H1 (cell line): ENCODE results near the gene STAP2. TPM values are rescaled to one million over a fixed set of nuclear protein-coding genes. Genes with fewer than 3 reads are reported as not detected.

Experiments
- CTCF ChIA-PET: fragments of 300-600 bp; sonication (Branson Sonifier 250); formaldehyde crosslinking; loops from one replicate; lab custom pipeline; 2021; ENCODE audit not compliant: partially characterized antibody; lab: Charles Lee
- POLR2A ChIA-PET: fragments of 300-600 bp; sonication (Branson Sonifier 250); formaldehyde crosslinking; loops from one replicate; lab custom pipeline; 2021; ENCODE audit warnings: inconsistent platforms; ENCODE audit not compliant: partially characterized antibody; lab: Charles Lee
- DNase-seq, 2 experiments: peaks; one replicate each; pipeline versions ENCODE4 v3.0.0 to v3.0.0-alpha.2; 2010 to 2022; ENCODE audit warnings: low spot score in 2 of 2, low read depth in 1 of 2, mixed read lengths in 1 of 2
- FAIRE-seq: peaks from 2 replicates; lab custom pipeline; 2011; peaks lifted over from hg19 to GRCh38; lab: Jason Lieb, UNC
- H2AFZ ChIP-seq: 2 replicates; pipeline ENCODE4 v1.8.1; 2012; ENCODE audit warnings: low read length, inconsistent platforms
- H2AK5ac ChIP-seq: 2 replicates; pipeline ENCODE4 v1.6.1; 2013; ENCODE audit warnings: low read depth, low read length
- H2BK120ac ChIP-seq: replicated peaks from 2 replicates; pipeline ENCODE3; 2013; ENCODE audit warnings: low read depth, low read length, inconsistent platforms
- H2BK12ac ChIP-seq: 2 replicates; pipeline ENCODE4 v1.6.1; 2013; ENCODE audit warnings: low read depth, low read length
- H2BK15ac ChIP-seq: 2 replicates; pipeline ENCODE4 v1.6.1; 2013; ENCODE audit warnings: low read length
- H2BK20ac ChIP-seq: 2 replicates; pipeline ENCODE4 v1.6.1; 2013; ENCODE audit warnings: low read length
- H2BK5ac ChIP-seq: 2 replicates; pipeline ENCODE4 v1.6.1; 2013; ENCODE audit warnings: low read depth, low read length
- H3K14ac ChIP-seq: 2 replicates; pipeline ENCODE4 v1.6.1; 2013; ENCODE audit warnings: inconsistent platforms; ENCODE audit not compliant: insufficient read length
- H3K18ac ChIP-seq: 2 replicates; pipeline ENCODE4 v1.6.1; 2013; ENCODE audit warnings: low read length; ENCODE audit errors: extremely low read depth
- H3K23ac ChIP-seq: 2 replicates; pipeline ENCODE4 v1.6.1; 2013; ENCODE audit warnings: inconsistent platforms; ENCODE audit not compliant: insufficient read length
- H3K23me2 ChIP-seq: 2 replicates; pipeline ENCODE4 v1.6.1; 2013; ENCODE audit warnings: low read depth, low read length
- H3K27ac ChIP-seq: 2 replicates; pipeline ENCODE4 v1.6.1; 2011; ENCODE audit warnings: low read depth, low read length, inconsistent platforms
- H3K27me3 ChIP-seq, 4 experiments: replicated peaks in 1 of 4; 1 replicate in 1 of 4; 2 replicates in 3 of 4; pipeline versions ENCODE4 v1.6.1 to v1.8.1; 2011 to 2013; ENCODE audit warnings: low read length in 3 of 4, mild to moderate bottlenecking in 3 of 4, inconsistent platforms in 2 of 4, mixed read lengths in 2 of 4, moderate library complexity in 1 of 4; ENCODE audit not compliant: control insufficient read depth in 3 of 4, insufficient read depth in 3 of 4; ENCODE audit errors: extremely low read depth in 1 of 4
- H3K36me3 ChIP-seq, 4 experiments: 2 replicates each; pipeline versions ENCODE4 v1.6.1 to v1.8.1; 2011 to 2013; ENCODE audit warnings: mild to moderate bottlenecking in 4 of 4, low read length in 3 of 4, moderate library complexity in 2 of 4, control low read depth in 1 of 4, inconsistent platforms in 1 of 4; ENCODE audit not compliant: insufficient read depth in 4 of 4, control insufficient read depth in 2 of 4
- H3K4ac ChIP-seq: replicated peaks from 2 replicates; pipeline ENCODE3; 2013; ENCODE audit warnings: low read length, low read depth, mixed read lengths, inconsistent platforms; ENCODE audit not compliant: insufficient read length
- H3K4me1 ChIP-seq, 4 experiments: replicated peaks in 1 of 4; 1 replicate in 1 of 4; 2 replicates in 3 of 4; pipeline versions ENCODE4 v1.6.1 to v1.8.1; 2011 to 2013; ENCODE audit warnings: low read length in 3 of 4, inconsistent platforms in 2 of 4, mixed read lengths in 1 of 4; ENCODE audit not compliant: insufficient read depth in 4 of 4, control insufficient read depth in 3 of 4
- H3K4me2 ChIP-seq, 2 experiments: 2 replicates each; pipeline versions ENCODE4 v1.6.1 to v1.8.1; 2011 to 2013; ENCODE audit warnings: low read depth in 2 of 2, low read length in 2 of 2, control low read depth in 1 of 2, inconsistent platforms in 1 of 2, mild to moderate bottlenecking in 1 of 2; ENCODE audit not compliant: insufficient read depth in 1 of 2
- H3K4me3 ChIP-seq, 4 experiments: fragments of 200-600, 300-600 bp in 1 of 4; sonication (generic), shearing (Covaris generic), sonication (Bioruptor Twin) in 1 of 4; 2 replicates each; pipeline versions ENCODE4 v1.5.1 to v1.8.1; 2011 to 2016; ENCODE audit warnings: low read length in 4 of 4, low read depth in 3 of 4, control low read depth in 2 of 4, inconsistent platforms in 2 of 4, mild to moderate bottlenecking in 2 of 4, mixed read lengths in 1 of 4, moderate library complexity in 1 of 4; ENCODE audit not compliant: insufficient read depth in 2 of 4; ENCODE audit errors: extremely low read depth in 1 of 4
- H3K56ac ChIP-seq: replicated peaks from 2 replicates; pipeline ENCODE3; 2013; ENCODE audit warnings: low read depth, mild to moderate bottlenecking, mixed read lengths, low read length, inconsistent platforms; ENCODE audit not compliant: insufficient read length
- H3K79me1 ChIP-seq: 2 replicates; pipeline ENCODE4 v1.6.1; 2013; ENCODE audit warnings: low read depth, low read length, control low read depth
- H3K79me2 ChIP-seq, 2 experiments: 2 replicates each; pipeline versions ENCODE4 v1.6.1 to v1.8.1; 2012 to 2013; ENCODE audit warnings: low read length in 2 of 2, mild to moderate bottlenecking in 2 of 2, inconsistent platforms in 1 of 2; ENCODE audit not compliant: insufficient read depth in 2 of 2, control insufficient read depth in 1 of 2
- H3K9ac ChIP-seq, 4 experiments: replicated peaks in 1 of 4; 1 replicate in 1 of 4; 2 replicates in 3 of 4; pipeline versions ENCODE4 v1.6.1 to v1.8.1; 2011 to 2013; ENCODE audit warnings: low read depth in 3 of 4, low read length in 3 of 4, control low read depth in 2 of 4, mild to moderate bottlenecking in 2 of 4, moderate library complexity in 2 of 4, inconsistent platforms in 1 of 4; ENCODE audit errors: extremely low read depth in 1 of 4
- H3K9me3 ChIP-seq, 2 experiments: 2 replicates each; pipeline versions ENCODE4 v1.6.1 to v1.8.1; 2012 to 2013; ENCODE audit warnings: mild to moderate bottlenecking in 2 of 2, moderate library complexity in 2 of 2, control low read depth in 1 of 2, inconsistent platforms in 1 of 2, low read depth in 1 of 2, low read length in 1 of 2, mixed read lengths in 1 of 2; ENCODE audit not compliant: insufficient read depth in 2 of 2
- H4K20me1 ChIP-seq, 2 experiments: replicated peaks in 1 of 2; 2 replicates each; pipeline versions ENCODE3 to v1.8.1; 2011 to 2013; ENCODE audit warnings: inconsistent platforms in 2 of 2, low read length in 2 of 2, mild to moderate bottlenecking in 1 of 2; ENCODE audit not compliant: insufficient read depth in 2 of 2, control insufficient read depth in 1 of 2
- H4K5ac ChIP-seq: 2 replicates; pipeline ENCODE4 v1.6.1; 2013; ENCODE audit warnings: low read length, low read depth, mixed read lengths, inconsistent platforms; ENCODE audit not compliant: insufficient read length
- H4K8ac ChIP-seq: 2 replicates; pipeline ENCODE4 v1.8.0; 2013; ENCODE audit warnings: mild to moderate bottlenecking, moderate library complexity, low read length, inconsistent platforms; ENCODE audit not compliant: insufficient read depth; ENCODE audit errors: extremely low read depth
- H4K91ac ChIP-seq: replicated peaks from 2 replicates; pipeline ENCODE3; 2013; ENCODE audit warnings: low read length, mixed read lengths, inconsistent platforms; ENCODE audit not compliant: insufficient read length
- CBX5 ChIP-seq: fragments of 300-800, 300-1000 bp; sonication (generic); IDR thresholded peaks from 2 replicates; pipeline ENCODE4 v1.7.1; 2016; ENCODE audit warnings: antibody characterized with exemption, low read length, low read depth
- EZH2 ChIP-seq: fragments of 200-600 bp; sonication (generic); IDR thresholded peaks from 2 replicates; pipeline ENCODE4 v1.7.1; 2012; ENCODE audit warnings: low read depth, mild to moderate bottlenecking, moderate library complexity, low read length, inconsistent platforms; ENCODE audit not compliant: severe bottlenecking
- HDAC2 ChIP-seq, 2 experiments: fragments of 300-600 bp in 1 of 2; sonication (generic) in 1 of 2; IDR thresholded peaks; 2 replicates each; pipeline ENCODE4 v1.6.1; 2011 to 2012; ENCODE audit warnings: low read depth in 2 of 2, low read length in 2 of 2, mild to moderate bottlenecking in 2 of 2, moderate library complexity in 2 of 2, borderline replicate concordance in 1 of 2, inconsistent platforms in 1 of 2
- JUN ChIP-seq: IDR thresholded peaks from 2 replicates; pipeline ENCODE4 v1.6.1; 2011; ENCODE audit warnings: low read depth, mild to moderate bottlenecking, improper control_type of control experiment, low read length
- SP2 ChIP-seq: IDR thresholded peaks from 2 replicates; pipeline ENCODE4 v1.6.1; 2012; ENCODE audit warnings: mild to moderate bottlenecking, low read length, inconsistent platforms
- SRF ChIP-seq: IDR thresholded peaks from 2 replicates; pipeline ENCODE4 v1.6.1; 2011; ENCODE audit warnings: mild to moderate bottlenecking, low read depth, low read length, moderate library complexity
- WGBS, 2 experiments: shearing (Covaris generic) in 1 of 2; methylation state at CpG; one replicate each; pipeline versions ENCODE4 v1.1.6 to v1.1.7; 2013 to 2015; ENCODE audit warnings: low lambda C conversion rate in 2 of 2, mixed read lengths in 2 of 2, inconsistent platforms in 1 of 2, low coverage in 1 of 2, missing lambda C conversion rate in 1 of 2; ENCODE audit not compliant: insufficient replicate concordance in 2 of 2, insufficient coverage in 1 of 2, insufficient read length in 1 of 2; ENCODE audit errors: extremely low coverage in 1 of 2, missing lambda C conversion rate in 1 of 2; 5-methylcytosine and 5-hydroxymethylcytosine counted together
- polyA plus RNA-seq, 7 experiments: library from polyadenylated mRNA; depleted of rRNA in 3 of 7; stranded (reverse) in 5 of 7; unstranded in 2 of 7; fragments of >200 nt in 5 of 7; fragments of 200-250 nt in 2 of 7; gene quantifications; 1 replicate in 5 of 7; 2 replicates in 1 of 7; 4 replicates in 1 of 7; pipeline versions ENCODE4 v1.2.1 to v1.2.3, GENCODE V29; 2011 to 2013; ENCODE audit warnings: missing spikeins in 2 of 7, mixed read lengths in 2 of 7
- total RNA-seq: library from RNA; stranded (reverse); fragmentation: NEBNext Ultra II Directional; extraction: Animal tissue kit (Norgen Biotek cat#: 25700); gene quantifications from 2 replicates; pipeline ENCODE4 v1.2.1, GENCODE V29; 2021
- TF ChIP-seq, protein P1 (sequence below): IDR thresholded peaks from 2 replicates; pipeline ENCODE4 v1.6.1; 2012; ENCODE audit warnings: inconsistent platforms
- TF ChIP-seq, protein P2 (sequence below): IDR thresholded peaks from 2 replicates; pipeline ENCODE4 v1.6.1; 2011; ENCODE audit warnings: low read depth, mild to moderate bottlenecking, low read length; ENCODE audit not compliant: insufficient read depth

STAP2 gene
- total and polyA plus RNA-seq, 2 of the 8 experiments (the other 6 are each of a cell fraction or from before 2014, with no cell fraction given), result 15.3 to 37.3 TPM

DNA sequence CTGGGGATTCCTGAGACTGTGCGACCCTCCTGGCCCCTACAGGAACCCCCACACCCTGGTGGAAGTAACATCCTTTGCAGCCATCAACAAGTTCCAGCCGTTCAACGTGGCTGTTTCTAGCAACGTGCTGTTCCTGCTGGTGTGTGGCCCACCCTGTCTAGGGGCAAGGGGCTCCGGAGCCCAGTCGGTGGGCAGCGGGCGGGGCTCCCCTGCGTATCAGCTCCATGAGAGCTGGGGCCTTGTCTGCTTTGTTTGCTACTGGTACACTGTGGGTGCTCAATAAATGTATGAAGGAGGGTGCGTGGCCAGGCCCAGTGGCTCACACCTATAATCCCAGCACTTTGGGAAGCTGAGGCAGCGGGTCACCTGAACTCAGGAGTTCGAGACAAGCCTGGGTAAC, 15.7 kb upstream of the STAP2 start:
- ChIA-PET POLR2A (interaction anchor here (0.6 to 4.5 kb wide), 7 partner anchors 11 to 102 kb away, joined by 3 to 27 read pairs (median 4); partner anchors contain the start of gene MPND), CTCF (interaction anchor here (1.0 to 20.4 kb wide), 7 partner anchors 9 to 214 kb away, joined by 3 to 311 read pairs (median 3); partner anchors contain the start of gene SHD)
- H3K23me2 ChIP-seq, result no peaks in the 10 kb centered on the region
- no peak overlapping the region for H2BK20ac ChIP-seq
- H2BK120ac ChIP-seq, result no peak overlapping the region
- no peak overlapping the region for H3K4ac ChIP-seq
- DNase-seq (no peak), FAIRE-seq (no peak)
- no peak overlapping the region for H2AFZ ChIP-seq
- H3K9ac ChIP-seq, result no peak overlapping the region
- H2AK5ac ChIP-seq, result no peak overlapping the region
- no peak overlapping the region for H3K14ac ChIP-seq
- no peak overlapping the region for H4K91ac ChIP-seq
- no peak overlapping the region for H2BK12ac ChIP-seq
- no peak overlapping the region for H3K4me3 ChIP-seq
- H3K4me1 ChIP-seq, result peaks cover 0 to 2% (median 0%) of the 10 kb centered on the region in 4 experiments; a peak in 1 of 7 replicates
- H4K5ac ChIP-seq, result no peak overlapping the region
- H3K36me3 ChIP-seq, result peaks cover 0 to 20% (median 8%) of the 10 kb centered on the region in 4 experiments; a peak in 5 of 8 replicates
- no peak overlapping the region for H3K18ac ChIP-seq
- no peak overlapping the region for H3K23ac ChIP-seq
- no peak overlapping the region for H2BK15ac ChIP-seq
- H4K8ac ChIP-seq, result no peak overlapping the region
- H2BK5ac ChIP-seq, result no peak overlapping the region
- no peaks in the 10 kb centered on the region for H3K79me2 ChIP-seq
- no peak overlapping the region for H3K56ac ChIP-seq
- WGBS, 2 experiments, result 92% methylated on average over 11 of the region's 12 CpGs; no CpG with 5 or more reads in 1 of the 2 experiments
- TF ChIP-seq SP2 (no peak), CBX5 (no peak), EZH2 (no peak), HDAC2 (IDR thresholded peaks at IDR 0.05; ENCODE audit: borderline replicate concordance in 1 of 2, low read depth in 2 of 2, low read length in 2 of 2) (no peak), JUN (no peak), SRF (no peak)
- TF ChIP-seq, protein P1, sequence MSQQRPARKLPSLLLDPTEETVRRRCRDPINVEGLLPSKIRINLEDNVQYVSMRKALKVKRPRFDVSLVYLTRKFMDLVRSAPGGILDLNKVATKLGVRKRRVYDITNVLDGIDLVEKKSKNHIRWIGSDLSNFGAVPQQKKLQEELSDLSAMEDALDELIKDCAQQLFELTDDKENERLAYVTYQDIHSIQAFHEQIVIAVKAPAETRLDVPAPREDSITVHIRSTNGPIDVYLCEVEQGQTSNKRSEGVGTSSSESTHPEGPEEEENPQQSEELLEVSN, result no peak
- TF ChIP-seq, protein P2, sequence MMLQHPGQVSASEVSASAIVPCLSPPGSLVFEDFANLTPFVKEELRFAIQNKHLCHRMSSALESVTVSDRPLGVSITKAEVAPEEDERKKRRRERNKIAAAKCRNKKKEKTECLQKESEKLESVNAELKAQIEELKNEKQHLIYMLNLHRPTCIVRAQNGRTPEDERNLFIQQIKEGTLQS, result no peak
- no peak overlapping the region for H3K27ac ChIP-seq
- H4K20me1 ChIP-seq, result peaks cover 0 to 11% of the 10 kb centered on the region in 2 experiments
- no peak overlapping the region for H3K4me2 ChIP-seq
- H3K27me3 ChIP-seq, result no peaks in the 10 kb centered on the region
- no peaks in the 10 kb centered on the region for H3K79me1 ChIP-seq
- H3K9me3 ChIP-seq, result no peaks in the 10 kb centered on the region
